GM23338 (cell line): ENCODE results near the gene UQCRC2. TPM values are rescaled to one million over a fixed set of nuclear protein-coding genes. Genes with fewer than 3 reads are reported as not detected.

Source experiments
- ATAC-seq: fragments of 200-7000 bp; cut with Tn5 transposase; 3 replicates; pipeline ENCODE4 v1.9.1; 2020
- DNase-seq: peaks from one replicate; pipeline ENCODE4 v3.0.0-alpha.2; 2015; ENCODE audit warnings: low spot score
- H2AFZ ChIP-seq: fragments of 200-600 bp; sonication (generic); 2 replicates; pipeline ENCODE4 v1.8.0; 2016; ENCODE audit warnings: antibody characterized with exemption, mild to moderate bottlenecking, moderate library complexity
- H3F3A ChIP-seq: fragments of 200-600 bp; sonication (generic); replicated peaks from 2 replicates; pipeline ENCODE4 v1.8.0; 2017; ENCODE audit warnings: antibody characterized with exemption, mixed run types, low read depth
- H3K27ac ChIP-seq: fragments of 200-600 bp; sonication (generic); 2 replicates; pipeline ENCODE4 v1.6.1; 2016; ENCODE audit warnings: low read depth
- H3K27me3 ChIP-seq: fragments of 200-600 bp; sonication (generic); 2 replicates; pipeline ENCODE4 v1.8.0; 2016; ENCODE audit warnings: mild to moderate bottlenecking, mixed run types, moderate library complexity; ENCODE audit not compliant: insufficient read depth
- H3K36me3 ChIP-seq: fragments of 200-600 bp; sonication (generic); 2 replicates; pipeline ENCODE4 v1.8.0; 2016; ENCODE audit warnings: mild to moderate bottlenecking; ENCODE audit not compliant: insufficient read depth
- H3K4me1 ChIP-seq: fragments of 200-600 bp; sonication (generic); 2 replicates; pipeline ENCODE4 v1.8.0; 2016; ENCODE audit warnings: mild to moderate bottlenecking, moderate library complexity; ENCODE audit not compliant: insufficient read depth
- H3K4me2 ChIP-seq: fragments of 200-600 bp; sonication (generic); 2 replicates; pipeline ENCODE4 v1.7.1; 2017; ENCODE audit warnings: mixed run types
- H3K4me3 ChIP-seq: fragments of 200-600 bp; sonication (generic); 2 replicates; pipeline ENCODE4 v1.6.1; 2016; ENCODE audit warnings: mixed run types
- H3K79me2 ChIP-seq: fragments of 200-600 bp; sonication (generic); replicated peaks from 2 replicates; pipeline ENCODE4 v1.8.0; 2017; ENCODE audit warnings: mild to moderate bottlenecking; ENCODE audit not compliant: insufficient read depth
- H3K9me2 ChIP-seq: fragments of 200-600 bp; sonication (generic); 2 replicates; pipeline ENCODE4 v1.8.0; 2017; ENCODE audit not compliant: insufficient read depth
- H4K20me1 ChIP-seq: fragments of 200-600 bp; sonication (generic); replicated peaks from 2 replicates; pipeline ENCODE4 v1.8.0; 2017; ENCODE audit warnings: mild to moderate bottlenecking; ENCODE audit not compliant: insufficient read depth
- H3K27ac Mint-ChIP-seq: 2 replicates; pipeline ENCODE4 v1.8.0; 2020; ENCODE audit warnings: inconsistent platforms, mild to moderate bottlenecking, moderate library complexity, mixed read lengths
- H3K27me3 Mint-ChIP-seq: 3 replicates; pipeline ENCODE4 v1.8.0; 2022; ENCODE audit warnings: low read depth, mild to moderate bottlenecking, moderate library complexity, mixed read lengths, inconsistent platforms; ENCODE audit not compliant: insufficient read depth, poor library complexity
- H3K36me3 Mint-ChIP-seq: 3 replicates; pipeline ENCODE4 v1.8.0; 2021; ENCODE audit warnings: low read depth, mild to moderate bottlenecking, inconsistent platforms, moderate library complexity, mixed read lengths
- H3K4me1 Mint-ChIP-seq: 3 replicates; pipeline ENCODE4 v1.8.0; 2020; ENCODE audit warnings: mild to moderate bottlenecking, inconsistent platforms, mixed read lengths
- H3K4me3 Mint-ChIP-seq: 3 replicates; pipeline ENCODE4 v1.8.0; 2021; ENCODE audit warnings: moderate library complexity, mild to moderate bottlenecking, inconsistent platforms, mixed read lengths
- H3K9me3 Mint-ChIP-seq: 3 replicates; pipeline ENCODE4 v1.8.0; 2020; ENCODE audit warnings: moderate library complexity, mild to moderate bottlenecking, inconsistent platforms, mixed read lengths
- CREB1 ChIP-seq: fragments of 250-450 bp; sonication (Bioruptor Pico); IDR thresholded peaks from 2 replicates; pipeline ENCODE4 v1.5.0; 2020; ENCODE audit warnings: low read depth, mild to moderate bottlenecking, moderate library complexity
- EZH2 ChIP-seq: fragments of 200-600 bp; sonication (generic); IDR thresholded peaks from one replicate; pipeline ENCODE4 v1.8.0; 2017; ENCODE audit warnings: antibody characterized with exemption, mild to moderate bottlenecking, low read depth; ENCODE audit not compliant: unreplicated experiment
- EZH2phosphoT487 ChIP-seq: fragments of 200-600 bp; sonication (generic); IDR thresholded peaks from one replicate; pipeline ENCODE4 v1.8.1; 2018; ENCODE audit warnings: antibody characterized with exemption; ENCODE audit not compliant: unreplicated experiment
- JUNB ChIP-seq: IDR thresholded peaks from one replicate; pipeline ENCODE4 v1.6.1; 2016; ENCODE audit warnings: antibody characterized with exemption; ENCODE audit not compliant: unreplicated experiment
- NANOG ChIP-seq: IDR thresholded peaks from 2 replicates; pipeline ENCODE4 v1.6.1; 2016; ENCODE audit warnings: antibody characterized with exemption, borderline replicate concordance
- POLR2AphosphoS5 ChIP-seq: IDR thresholded peaks from 2 replicates; pipeline ENCODE4 v1.6.1; 2016; ENCODE audit warnings: antibody characterized with exemption, low read depth
- STAT1 ChIP-seq: IDR thresholded peaks from one replicate; pipeline ENCODE4 v1.6.1; 2016; ENCODE audit warnings: antibody characterized with exemption; ENCODE audit not compliant: unreplicated experiment
- ZNF114 ChIP-seq: fragments of 250-450 bp; sonication (Bioruptor Pico); IDR thresholded peaks from 2 replicates; pipeline ENCODE4 v1.5.0; 2020; ENCODE audit warnings: mild to moderate bottlenecking, moderate library complexity
- ZNF331 ChIP-seq: fragments of 250-450 bp; sonication (Bioruptor Pico); IDR thresholded peaks from 2 replicates; pipeline ENCODE4 v1.5.0; 2020; ENCODE audit warnings: low read depth, mild to moderate bottlenecking, moderate library complexity
- polyA plus RNA-seq: library from polyadenylated mRNA; unstranded; fragments of >200 nt; fragmentation: Nextera tagmentation; extraction: Ambion mirVana; gene quantifications from 2 replicates; pipeline ENCODE4 v1.2.1, GENCODE V29; 2016
- total RNA-seq: library from RNA; depleted of rRNA; stranded (reverse); fragments of >200 nt; shearing (Covaris generic); gene quantifications from 2 replicates; pipeline ENCODE4 v1.2.3, GENCODE V29; 2014
- TF ChIP-seq, protein P1 (sequence below), 2 experiments: fragments of 200-600 bp in 1 of 2; sonication (generic) in 1 of 2; conservative IDR thresholded peaks; 2 replicates each; pipeline versions ENCODE4 v1.5.1 to v1.6.1; 2016 to 2017; ENCODE audit warnings: antibody characterized with exemption in 2 of 2, low read depth in 2 of 2, mild to moderate bottlenecking in 2 of 2, moderate library complexity in 1 of 2
- TF ChIP-seq, protein P2 (sequence below): IDR thresholded peaks from 2 replicates; pipeline ENCODE4 v1.6.1; 2016; ENCODE audit warnings: antibody characterized with exemption

Gene UQCRC2
- total and polyA plus RNA-seq, 2 experiments from 2014 or later: 88.0 to 122 TPM

DNA sequence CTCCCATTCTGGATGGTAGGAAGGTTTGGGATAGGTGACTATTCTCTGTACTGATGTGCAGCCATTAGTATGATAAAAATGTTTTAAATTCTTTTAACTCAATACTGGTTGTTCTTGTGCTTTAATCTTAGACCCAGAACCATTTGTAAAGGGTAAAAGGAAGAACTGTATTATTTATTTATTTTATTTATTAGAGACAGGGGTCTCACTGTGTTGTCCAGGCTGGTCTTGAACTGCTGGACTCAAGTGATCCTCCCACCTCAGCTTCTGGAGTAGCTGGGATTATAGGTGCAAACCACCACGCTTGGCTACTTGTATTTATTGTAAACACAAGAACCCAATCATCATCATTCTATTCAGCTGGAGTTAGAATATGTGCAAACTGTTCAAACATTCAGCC, 52.6 kb downstream of the UQCRC2 start:
- Histone ChIP-seq H3K79me2 (peaks cover 23% of the 10 kb centered on the region), H3K4me1 (peaks cover 12% of the 10 kb centered on the region), H3F3A (no peaks in the 10 kb centered on the region; the same call in 1 of the 2 replicates), H4K20me1 (peaks cover 10% of the 10 kb centered on the region), H3K27ac (no peak overlapping the region), H3K4me3 (no peak overlapping the region), H3K27me3 (peaks cover 6% of the 10 kb centered on the region), H3K4me2 (no peak overlapping the region), H3K9me2 (no peaks in the 10 kb centered on the region), H3K36me3 (no peaks in the 10 kb centered on the region), H2AFZ (no peak overlapping the region)
- H3K4me1 Mint-ChIP-seq: peaks cover 15% of the 10 kb centered on the region
- no peak overlapping the region for H3K27ac Mint-ChIP-seq
- no peaks in the 10 kb centered on the region for H3K9me3 Mint-ChIP-seq
- no peaks in the 10 kb centered on the region for H3K36me3 Mint-ChIP-seq
- H3K27me3 Mint-ChIP-seq: peaks cover 7% of the 10 kb centered on the region
- no peak for ATAC-seq
- no peak for DNase-seq
- H3K4me3 Mint-ChIP-seq: no peak overlapping the region
- TF ChIP-seq EZH2phosphoT487: no peak
- TF ChIP-seq NANOG: no peak

DNA sequence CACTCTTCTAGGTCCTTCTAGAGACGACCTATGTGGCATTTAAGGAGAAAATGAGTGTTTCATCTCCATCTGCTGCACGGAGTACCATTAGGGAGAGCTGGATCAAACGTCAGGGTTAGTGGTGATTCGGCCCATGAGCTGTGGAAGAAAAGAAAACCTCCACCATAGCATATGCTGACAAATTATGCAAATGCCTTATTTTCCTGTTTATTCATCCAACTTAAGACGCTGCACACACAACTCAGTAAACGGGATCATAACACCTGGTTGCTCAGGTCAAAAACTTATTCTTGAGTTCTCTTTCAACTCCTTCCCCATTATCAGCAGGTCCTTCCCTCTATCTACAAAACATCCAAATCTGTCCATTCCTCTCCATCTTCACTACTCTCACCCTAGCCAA, 53.5 kb downstream of the UQCRC2 start:
- Mint-ChIP-seq H3K4me3 (peak overlapping the region; percentile 77), H3K36me3 (no peaks in the 10 kb centered on the region), H3K4me1 (peaks cover 12% of the 10 kb centered on the region), H3K9me3 (no peaks in the 10 kb centered on the region), H3K27me3 (peaks cover 7% of the 10 kb centered on the region), H3K27ac (no peak overlapping the region)
- H3K36me3 ChIP-seq: no peaks in the 10 kb centered on the region
- peaks cover 12% of the 10 kb centered on the region for H3K4me1 ChIP-seq
- peaks cover 6% of the 10 kb centered on the region for H3K27me3 ChIP-seq
- H3K9me2 ChIP-seq: no peaks in the 10 kb centered on the region
- DNase-seq (no peak), ATAC-seq (no peak)
- H4K20me1 ChIP-seq: peaks cover 19% of the 10 kb centered on the region
- H3K79me2 ChIP-seq: peaks cover 32% of the 10 kb centered on the region
- H2AFZ ChIP-seq: peak overlapping the region; percentile 100
- no peaks in the 10 kb centered on the region; the same call in 1 of the 2 replicates for H3F3A ChIP-seq
- H3K4me2 ChIP-seq: peak overlapping the region; percentile 89
- TF ChIP-seq STAT1 (no peak), POLR2AphosphoS5 (no peak), EZH2 (no peak)
- no peak overlapping the region for H3K27ac ChIP-seq
- peak overlapping the region; percentile 84 for H3K4me3 ChIP-seq

DNA sequence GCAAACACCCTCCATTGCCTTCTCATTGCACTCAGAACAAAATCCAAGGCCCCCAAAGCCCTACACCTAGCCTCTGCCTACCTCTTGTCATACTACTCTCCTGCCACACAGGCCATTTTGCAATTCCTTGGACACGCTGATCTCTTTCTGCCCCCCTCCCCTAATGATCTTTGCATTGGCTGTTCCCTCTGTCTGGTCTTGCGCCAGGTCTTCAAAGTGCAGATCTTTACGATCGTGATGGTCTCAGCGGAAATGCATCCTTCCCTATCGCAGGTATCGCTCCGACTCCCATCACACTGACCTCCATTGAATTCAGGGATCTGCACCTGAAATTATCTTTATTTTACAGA, 54.0 kb downstream of the UQCRC2 start:
- Mint-ChIP-seq H3K27ac (no peak overlapping the region), H3K4me1 (peaks cover 12% of the 10 kb centered on the region), H3K4me3 (peak overlapping the region; percentile 77), H3K9me3 (no peaks in the 10 kb centered on the region), H3K27me3 (peaks cover 7% of the 10 kb centered on the region), H3K36me3 (no peaks in the 10 kb centered on the region)
- peak overlapping the region; percentile 100 for H2AFZ ChIP-seq
- ATAC-seq (no peak; the same call in 1 of the 3 replicates), DNase-seq (no peak)
- no peaks in the 10 kb centered on the region; the same call in 1 of the 2 replicates for H3F3A ChIP-seq
- peaks cover 6% of the 10 kb centered on the region for H3K27me3 ChIP-seq
- H3K4me1 ChIP-seq: peaks cover 12% of the 10 kb centered on the region
- peaks cover 37% of the 10 kb centered on the region for H3K79me2 ChIP-seq
- H3K4me2 ChIP-seq: peak overlapping the region; percentile 89
- H4K20me1 ChIP-seq: peaks cover 21% of the 10 kb centered on the region
- H3K36me3 ChIP-seq: no peaks in the 10 kb centered on the region
- peak overlapping the region; percentile 78; the same call in 1 of the 2 replicates for H3K27ac ChIP-seq
- no peaks in the 10 kb centered on the region for H3K9me2 ChIP-seq
- H3K4me3 ChIP-seq: peak overlapping the region; percentile 84
- TF ChIP-seq, protein P1, sequence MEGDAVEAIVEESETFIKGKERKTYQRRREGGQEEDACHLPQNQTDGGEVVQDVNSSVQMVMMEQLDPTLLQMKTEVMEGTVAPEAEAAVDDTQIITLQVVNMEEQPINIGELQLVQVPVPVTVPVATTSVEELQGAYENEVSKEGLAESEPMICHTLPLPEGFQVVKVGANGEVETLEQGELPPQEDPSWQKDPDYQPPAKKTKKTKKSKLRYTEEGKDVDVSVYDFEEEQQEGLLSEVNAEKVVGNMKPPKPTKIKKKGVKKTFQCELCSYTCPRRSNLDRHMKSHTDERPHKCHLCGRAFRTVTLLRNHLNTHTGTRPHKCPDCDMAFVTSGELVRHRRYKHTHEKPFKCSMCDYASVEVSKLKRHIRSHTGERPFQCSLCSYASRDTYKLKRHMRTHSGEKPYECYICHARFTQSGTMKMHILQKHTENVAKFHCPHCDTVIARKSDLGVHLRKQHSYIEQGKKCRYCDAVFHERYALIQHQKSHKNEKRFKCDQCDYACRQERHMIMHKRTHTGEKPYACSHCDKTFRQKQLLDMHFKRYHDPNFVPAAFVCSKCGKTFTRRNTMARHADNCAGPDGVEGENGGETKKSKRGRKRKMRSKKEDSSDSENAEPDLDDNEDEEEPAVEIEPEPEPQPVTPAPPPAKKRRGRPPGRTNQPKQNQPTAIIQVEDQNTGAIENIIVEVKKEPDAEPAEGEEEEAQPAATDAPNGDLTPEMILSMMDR (conservative IDR thresholded peaks at IDR 0.05; ENCODE audit: low read depth in 2 of 2): no peak
- TF ChIP-seq STAT1 (no peak), NANOG (no peak), POLR2AphosphoS5 (no peak), CREB1 (CRISPR knock-in tag) (no peak), EZH2 (no peak), ZNF114 (CRISPR knock-in tag) (no peak), JUNB (no peak), ZNF331 (CRISPR knock-in tag) (no peak)
- TF ChIP-seq, protein P2, sequence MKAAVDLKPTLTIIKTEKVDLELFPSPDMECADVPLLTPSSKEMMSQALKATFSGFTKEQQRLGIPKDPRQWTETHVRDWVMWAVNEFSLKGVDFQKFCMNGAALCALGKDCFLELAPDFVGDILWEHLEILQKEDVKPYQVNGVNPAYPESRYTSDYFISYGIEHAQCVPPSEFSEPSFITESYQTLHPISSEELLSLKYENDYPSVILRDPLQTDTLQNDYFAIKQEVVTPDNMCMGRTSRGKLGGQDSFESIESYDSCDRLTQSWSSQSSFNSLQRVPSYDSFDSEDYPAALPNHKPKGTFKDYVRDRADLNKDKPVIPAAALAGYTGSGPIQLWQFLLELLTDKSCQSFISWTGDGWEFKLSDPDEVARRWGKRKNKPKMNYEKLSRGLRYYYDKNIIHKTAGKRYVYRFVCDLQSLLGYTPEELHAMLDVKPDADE: no peak
